WTC11 (cell line): ENCODE results near the gene TMEM40.

Experiments used
- TF ChIP-seq, protein P1 (sequence below): sonication (generic); formaldehyde crosslinking; IDR thresholded peaks from 2 replicates; pipeline ENCODE4 v1.8.0; 2022; ENCODE audit warnings: mild to moderate bottlenecking, missing genetic modification reagents
- TF ChIP-seq, protein P2 (sequence below): fragments of 200-600 bp; IDR thresholded peaks from 2 replicates; pipeline ENCODE4 v1.8.0; 2022; ENCODE audit warnings: antibody characterized with exemption

DNA sequence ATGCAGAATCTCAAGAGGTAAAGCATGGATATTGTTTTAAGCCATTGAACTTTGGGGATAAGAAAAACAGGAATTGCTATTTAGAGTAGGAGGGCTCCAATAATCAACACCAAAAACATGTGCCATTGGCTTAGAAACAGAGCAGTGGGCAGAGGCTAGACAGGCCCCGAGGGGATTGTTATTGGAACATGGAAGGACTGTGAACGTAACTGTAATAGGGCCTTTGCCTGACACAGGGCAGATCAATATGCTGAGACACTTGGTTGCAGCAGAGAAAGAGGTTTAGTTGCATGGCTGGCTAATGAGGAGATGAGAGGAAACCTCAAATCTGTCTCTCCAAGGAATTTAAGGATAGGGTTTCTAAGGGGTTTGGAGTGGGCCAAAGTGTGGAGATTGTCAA lies 58.3 kb downstream of the TMEM40 start:
- TF ChIP-seq, protein P1, sequence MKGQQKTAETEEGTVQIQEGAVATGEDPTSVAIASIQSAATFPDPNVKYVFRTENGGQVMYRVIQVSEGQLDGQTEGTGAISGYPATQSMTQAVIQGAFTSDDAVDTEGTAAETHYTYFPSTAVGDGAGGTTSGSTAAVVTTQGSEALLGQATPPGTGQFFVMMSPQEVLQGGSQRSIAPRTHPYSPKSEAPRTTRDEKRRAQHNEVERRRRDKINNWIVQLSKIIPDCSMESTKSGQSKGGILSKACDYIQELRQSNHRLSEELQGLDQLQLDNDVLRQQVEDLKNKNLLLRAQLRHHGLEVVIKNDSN (CRISPR knock-in tag): no peak
- TF ChIP-seq, protein P2, sequence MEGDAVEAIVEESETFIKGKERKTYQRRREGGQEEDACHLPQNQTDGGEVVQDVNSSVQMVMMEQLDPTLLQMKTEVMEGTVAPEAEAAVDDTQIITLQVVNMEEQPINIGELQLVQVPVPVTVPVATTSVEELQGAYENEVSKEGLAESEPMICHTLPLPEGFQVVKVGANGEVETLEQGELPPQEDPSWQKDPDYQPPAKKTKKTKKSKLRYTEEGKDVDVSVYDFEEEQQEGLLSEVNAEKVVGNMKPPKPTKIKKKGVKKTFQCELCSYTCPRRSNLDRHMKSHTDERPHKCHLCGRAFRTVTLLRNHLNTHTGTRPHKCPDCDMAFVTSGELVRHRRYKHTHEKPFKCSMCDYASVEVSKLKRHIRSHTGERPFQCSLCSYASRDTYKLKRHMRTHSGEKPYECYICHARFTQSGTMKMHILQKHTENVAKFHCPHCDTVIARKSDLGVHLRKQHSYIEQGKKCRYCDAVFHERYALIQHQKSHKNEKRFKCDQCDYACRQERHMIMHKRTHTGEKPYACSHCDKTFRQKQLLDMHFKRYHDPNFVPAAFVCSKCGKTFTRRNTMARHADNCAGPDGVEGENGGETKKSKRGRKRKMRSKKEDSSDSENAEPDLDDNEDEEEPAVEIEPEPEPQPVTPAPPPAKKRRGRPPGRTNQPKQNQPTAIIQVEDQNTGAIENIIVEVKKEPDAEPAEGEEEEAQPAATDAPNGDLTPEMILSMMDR: no peak
